Measurements from ENCODE around the gene NEURL3. TPM values are rescaled to one million over a fixed set of nuclear protein-coding genes. Genes with fewer than 3 reads are reported as not detected.

The NEURL3 gene
- total and polyA plus RNA-seq, 12 donors: 0.03 to 0.41 (median 0.18) TPM; not detected in 8

DNA sequence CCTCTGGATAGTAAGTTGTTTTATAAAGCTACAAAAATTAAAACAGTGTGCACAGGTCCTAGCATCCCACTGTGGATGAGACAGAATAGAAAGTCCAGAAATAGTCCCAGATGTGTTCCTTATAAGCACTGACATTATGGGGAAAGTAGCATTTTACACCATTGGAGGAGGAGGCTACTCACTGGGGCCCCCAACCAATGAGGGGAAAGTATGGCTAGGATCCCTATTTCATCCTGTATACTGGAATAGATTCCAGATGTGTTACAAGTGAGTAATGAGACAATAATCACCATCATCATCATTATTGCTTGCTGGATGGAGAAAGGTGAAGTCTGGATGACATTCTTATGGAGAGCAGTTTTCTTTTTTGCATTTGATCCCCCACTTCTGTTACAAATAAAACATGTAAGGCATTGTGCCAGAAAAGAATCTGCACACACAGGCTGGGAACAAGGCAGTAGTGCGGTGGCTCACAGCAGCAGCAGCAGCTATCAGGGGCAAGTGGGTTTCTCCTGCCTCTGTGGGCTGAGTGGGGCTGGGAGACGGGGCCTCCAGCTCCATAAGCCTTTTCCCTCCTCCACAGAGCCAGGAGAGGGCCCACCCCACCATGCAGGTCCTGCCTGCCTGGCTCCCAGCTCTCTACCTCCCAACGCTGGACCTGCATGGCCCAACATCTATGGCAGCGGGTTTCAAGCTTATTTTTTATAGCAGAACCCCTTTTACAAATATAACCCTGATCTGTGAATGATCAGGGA is 36.4 kb upstream of the NEURL3 start:
- Histone ChIP-seq H3K4me1 (replicated peaks in 1 of 2) (peaks cover 0 to 8% of the 10 kb centered on the region in 2 donors), H3K27ac (no peak overlapping the region), H3K9me3 (replicated peaks in 1 of 3) (no peaks in the 10 kb centered on the region), H3K4me3 (no peak overlapping the region), H3K27me3 (no peaks in the 10 kb centered on the region), H3K36me3 (replicated peaks in 1 of 2) (no peaks in the 10 kb centered on the region)
- no peak for DNase-seq
- TF ChIP-seq POLR2A (IDR thresholded peaks at IDR 0.05): no peak
- TF ChIP-seq, protein P1, sequence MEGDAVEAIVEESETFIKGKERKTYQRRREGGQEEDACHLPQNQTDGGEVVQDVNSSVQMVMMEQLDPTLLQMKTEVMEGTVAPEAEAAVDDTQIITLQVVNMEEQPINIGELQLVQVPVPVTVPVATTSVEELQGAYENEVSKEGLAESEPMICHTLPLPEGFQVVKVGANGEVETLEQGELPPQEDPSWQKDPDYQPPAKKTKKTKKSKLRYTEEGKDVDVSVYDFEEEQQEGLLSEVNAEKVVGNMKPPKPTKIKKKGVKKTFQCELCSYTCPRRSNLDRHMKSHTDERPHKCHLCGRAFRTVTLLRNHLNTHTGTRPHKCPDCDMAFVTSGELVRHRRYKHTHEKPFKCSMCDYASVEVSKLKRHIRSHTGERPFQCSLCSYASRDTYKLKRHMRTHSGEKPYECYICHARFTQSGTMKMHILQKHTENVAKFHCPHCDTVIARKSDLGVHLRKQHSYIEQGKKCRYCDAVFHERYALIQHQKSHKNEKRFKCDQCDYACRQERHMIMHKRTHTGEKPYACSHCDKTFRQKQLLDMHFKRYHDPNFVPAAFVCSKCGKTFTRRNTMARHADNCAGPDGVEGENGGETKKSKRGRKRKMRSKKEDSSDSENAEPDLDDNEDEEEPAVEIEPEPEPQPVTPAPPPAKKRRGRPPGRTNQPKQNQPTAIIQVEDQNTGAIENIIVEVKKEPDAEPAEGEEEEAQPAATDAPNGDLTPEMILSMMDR (IDR thresholded peaks at IDR 0.05): no peak
- intact Hi-C loops (cut with DNase I): no loop called here
- WGBS, 4 donors: 81 to 95% (median 92%) methylated on average over 4 of the region's 4 CpGs

DNA sequence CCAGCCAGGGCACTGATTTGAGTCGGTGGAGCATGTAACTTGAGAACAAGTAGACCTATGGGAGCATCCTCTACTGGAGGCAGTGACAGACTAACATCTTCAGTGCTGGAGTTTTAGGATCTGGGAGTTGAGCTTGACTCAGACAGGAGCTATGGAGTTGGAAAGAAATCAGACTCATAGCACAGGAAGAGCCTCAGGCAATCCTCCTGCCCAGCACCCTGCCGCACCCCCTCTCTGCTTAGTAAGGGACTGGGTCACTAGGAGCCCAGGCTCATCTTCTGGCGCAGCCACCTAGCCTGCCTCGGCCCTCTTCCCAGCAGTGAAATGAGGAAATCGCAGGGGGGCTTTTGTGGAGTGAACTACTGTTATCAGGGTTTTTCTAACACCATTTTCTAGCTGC is 35.0 kb upstream of the NEURL3 start:
- Histone ChIP-seq H3K36me3 (replicated peaks in 1 of 2) (no peaks in the 10 kb centered on the region), H3K4me3 (no peak overlapping the region), H3K27ac (no peak overlapping the region), H3K4me1 (replicated peaks in 1 of 2) (peaks cover 0 to 8% of the 10 kb centered on the region in 2 donors), H3K27me3 (no peaks in the 10 kb centered on the region), H3K9me3 (replicated peaks in 1 of 3) (no peaks in the 10 kb centered on the region)
- no peak for DNase-seq
- TF ChIP-seq POLR2A (IDR thresholded peaks at IDR 0.05): no peak
- TF ChIP-seq, protein P1 (IDR thresholded peaks at IDR 0.05): no peak
- intact Hi-C loops (cut with DNase I): no loop called here
- 76 to 85% (median 77%) methylated on average over 5 of the region's 5 CpGs for WGBS, 4 donors

DNA sequence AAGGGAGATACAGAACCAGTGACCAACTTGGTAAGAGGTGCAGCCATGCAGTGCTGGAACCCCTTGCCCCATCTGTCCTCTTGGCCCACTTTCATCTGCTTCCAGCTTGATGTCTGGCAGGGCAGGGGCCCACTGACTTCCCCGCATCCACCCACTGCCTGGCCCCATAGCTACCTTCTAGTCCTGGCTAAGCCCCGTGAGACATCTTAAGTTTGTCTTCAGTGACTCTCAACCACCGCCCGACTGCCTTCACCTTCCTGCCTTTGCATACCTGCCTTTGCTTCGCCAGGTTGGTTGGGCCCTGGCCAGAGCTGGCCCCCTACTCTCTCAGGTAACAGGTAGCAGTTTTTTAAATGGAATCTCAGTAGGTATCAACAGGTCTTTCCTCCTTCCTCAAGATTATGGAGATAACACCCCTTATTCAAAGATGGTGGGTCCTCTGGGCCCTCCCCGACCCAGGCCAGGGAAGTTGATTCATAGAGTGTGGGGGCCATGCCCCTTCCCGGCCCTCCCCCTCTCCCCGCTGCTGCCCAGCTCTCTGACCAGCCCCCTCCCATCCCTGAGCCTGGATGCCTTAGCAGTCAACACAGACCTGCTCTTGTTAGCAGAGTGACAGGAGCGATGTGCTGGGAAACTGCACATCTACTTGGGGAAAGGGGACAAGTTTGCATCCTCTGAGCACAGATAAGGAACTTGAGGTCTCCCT is 34.2 kb upstream of the NEURL3 start:
- H3K27ac ChIP-seq: peak overlapping the region in 1 of 5 donors; percentile 91
- H3K27me3 ChIP-seq: no peaks in the 10 kb centered on the region
- DNase-seq: peak in 2 of 7 donors; percentile 11 to 13
- no peaks in the 10 kb centered on the region for H3K36me3 ChIP-seq (replicated peaks in 1 of 2)
- H3K4me1 ChIP-seq (replicated peaks in 1 of 2): peaks cover 1 to 11% of the 10 kb centered on the region in 2 donors
- WGBS, 4 donors: 85 to 94% (median 88%) methylated on average over 7 to 9 of the region's 9 CpGs
- intact Hi-C loops (cut with DNase I): no loop called here
- no peaks in the 10 kb centered on the region for H3K9me3 ChIP-seq (replicated peaks in 1 of 3)
- H3K4me3 ChIP-seq: no peak overlapping the region
- TF ChIP-seq, protein P1 (IDR thresholded peaks at IDR 0.05): no peak
- TF ChIP-seq POLR2A (IDR thresholded peaks at IDR 0.05): no peak

DNA sequence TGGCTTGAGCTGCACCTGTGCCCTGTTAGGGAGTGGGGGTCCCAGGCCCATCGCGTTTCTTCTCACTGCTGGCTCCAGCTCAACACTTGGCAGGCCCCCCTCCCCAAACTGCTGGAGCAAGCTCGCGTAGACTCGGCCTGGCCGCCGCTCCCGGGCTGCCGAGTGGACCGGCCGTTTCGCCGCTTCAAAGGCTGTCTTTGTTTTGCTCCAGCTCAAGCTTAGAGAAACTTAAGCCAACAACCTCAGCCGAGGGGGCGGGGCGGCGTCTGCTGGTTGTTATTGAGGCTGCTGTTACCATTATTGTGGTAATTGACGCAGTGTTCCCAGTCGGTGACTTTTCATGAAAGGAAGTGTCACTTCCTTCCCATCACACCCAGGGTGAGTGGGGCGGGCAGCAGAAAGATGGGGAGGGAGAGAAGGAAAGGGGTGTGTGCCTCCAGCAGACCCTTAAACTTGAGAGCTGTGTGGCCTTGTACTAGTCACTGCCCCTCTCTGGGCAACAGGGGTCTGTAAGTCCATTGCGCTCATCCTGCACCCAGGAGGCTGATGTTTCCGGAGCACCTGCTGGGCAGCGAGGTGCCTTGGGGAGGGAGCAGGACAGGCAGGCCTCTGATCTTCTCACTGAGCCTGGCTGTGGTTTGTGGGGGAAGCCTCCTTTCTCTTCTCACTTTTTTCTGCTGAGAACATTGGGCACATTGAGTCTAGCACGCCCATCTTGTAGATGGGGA is 33.5 kb upstream of the NEURL3 start:
- Histone ChIP-seq H3K27me3 (no peaks in the 10 kb centered on the region), H3K9me3 (replicated peaks in 1 of 3) (no peaks in the 10 kb centered on the region), H3K4me3 (peak overlapping the region in 1 of 4 donors; percentile 82), H3K36me3 (replicated peaks in 1 of 2) (no peaks in the 10 kb centered on the region), H3K4me1 (replicated peaks in 1 of 2) (peaks cover 5 to 18% of the 10 kb centered on the region in 2 donors), H3K27ac (peak overlapping the region in 2 of 5 donors; percentile 91 to 94)
- WGBS, 4 donors: 56 to 71% (median 61%) methylated on average over 22 to 24 of the region's 24 CpGs
- intact Hi-C loops (cut with DNase I): no loop called here
- DNase-seq: peak; percentile 55 to 89 (median 65)
- TF ChIP-seq, protein P1 (IDR thresholded peaks at IDR 0.05): no peak
- peak in 1 of 2 donors; percentile 31 for TF ChIP-seq POLR2A (IDR thresholded peaks at IDR 0.05)

Data from adrenal gland (tissue), 12 donors.